ENCODE data around the gene DDX50. TPM values are rescaled to one million over a fixed set of nuclear protein-coding genes. Genes with fewer than 3 reads are reported as not detected.
"Not testable (repeated sequence)": the region's sequence is repeated elsewhere in the genome, so short reads cannot be mapped to it uniquely, and the experiment has no call there.

The DDX50 gene
- total RNA-seq, 1 donor from 2014 or later, result 34.7 TPM

GRCh38 chr10:68925489-68925888 lies 24.4 kb downstream of the DDX50 start:
- H3K27me3 ChIP-seq (ENCODE audit: control insufficient read depth, insufficient read depth, low read length), result no peaks in the 10 kb centered on the region
- DNase-seq (ENCODE audit: low read depth), result no peak
- H3K36me3 ChIP-seq (ENCODE audit: control insufficient read depth, insufficient read depth, low read length), result peaks cover 1% of the 10 kb centered on the region
- no peak for TF ChIP-seq CTCF (IDR thresholded peaks at IDR 0.05; ENCODE audit: insufficient read depth, low read length, poor library complexity, severe bottlenecking)
- no peak overlapping the region for H3K4me3 ChIP-seq (ENCODE audit: low read depth, low read length)

- H3K27me3 ChIP-seq (ENCODE audit: control insufficient read depth, insufficient read depth, low read length); H3K4me3 ChIP-seq (ENCODE audit: low read depth, low read length); H3K36me3 ChIP-seq (ENCODE audit: control insufficient read depth, insufficient read depth, low read length); DNase-seq (ENCODE audit: low read depth): not testable (repeated sequence)
Observed at GRCh38 chr10:68929157-68929556, 28.0 kb downstream of the DDX50 start.

- H3K36me3 ChIP-seq (ENCODE audit: control insufficient read depth, insufficient read depth, low read length); H3K27me3 ChIP-seq (ENCODE audit: control insufficient read depth, insufficient read depth, low read length); H3K4me3 ChIP-seq (ENCODE audit: low read depth, low read length); DNase-seq (ENCODE audit: low read depth): not testable (repeated sequence)
Observed at GRCh38 chr10:68929888-68930287, 28.8 kb downstream of the DDX50 start.

- H3K4me3 ChIP-seq (ENCODE audit: low read depth, low read length); H3K36me3 ChIP-seq (ENCODE audit: control insufficient read depth, insufficient read depth, low read length); DNase-seq (ENCODE audit: low read depth); H3K27me3 ChIP-seq (ENCODE audit: control insufficient read depth, insufficient read depth, low read length): not testable (repeated sequence)
Observed at GRCh38 chr10:68932860-68933259, 31.7 kb downstream of the DDX50 start.

GRCh38 chr10:68934994-68935393 lies 33.9 kb downstream of the DDX50 start:
- H3K4me3 ChIP-seq (ENCODE audit: low read depth, low read length), result no peak overlapping the region
- no peaks in the 10 kb centered on the region for H3K36me3 ChIP-seq (ENCODE audit: control insufficient read depth, insufficient read depth, low read length)
- TF ChIP-seq CTCF (IDR thresholded peaks at IDR 0.05; ENCODE audit: insufficient read depth, low read length, poor library complexity, severe bottlenecking), result no peak
- no peak for DNase-seq (ENCODE audit: low read depth)
- no peaks in the 10 kb centered on the region for H3K27me3 ChIP-seq (ENCODE audit: control insufficient read depth, insufficient read depth, low read length)

- H3K36me3 ChIP-seq (ENCODE audit: control insufficient read depth, insufficient read depth, low read length), result no peaks in the 10 kb centered on the region
- no peak for DNase-seq (ENCODE audit: low read depth)
Observed at GRCh38 chr10:68938117-68938516, 37.0 kb downstream of the DDX50 start.

GRCh38 chr10:68938884-68939283 lies 37.8 kb downstream of the DDX50 start:
- DNase-seq (ENCODE audit: low read depth), result no peak
- TF ChIP-seq CTCF (IDR thresholded peaks at IDR 0.05; ENCODE audit: insufficient read depth, low read length, poor library complexity, severe bottlenecking), result no peak
- H3K27me3 ChIP-seq (ENCODE audit: control insufficient read depth, insufficient read depth, low read length), result no peaks in the 10 kb centered on the region
- H3K4me3 ChIP-seq (ENCODE audit: low read depth, low read length), result no peak overlapping the region
- H3K36me3 ChIP-seq (ENCODE audit: control insufficient read depth, insufficient read depth, low read length), result no peaks in the 10 kb centered on the region

More at GRCh38 chr10:68938117-68938516, 37.0 kb downstream of the DDX50 start:
- no peak for TF ChIP-seq CTCF (IDR thresholded peaks at IDR 0.05; ENCODE audit: insufficient read depth, low read length, poor library complexity, severe bottlenecking)
- Histone ChIP-seq H3K4me3 (ENCODE audit: low read depth, low read length) (no peak overlapping the region), H3K27me3 (ENCODE audit: control insufficient read depth, insufficient read depth, low read length) (no peaks in the 10 kb centered on the region)

- not testable (repeated sequence) for H3K4me3 ChIP-seq (ENCODE audit: low read depth, low read length); DNase-seq (ENCODE audit: low read depth); H3K36me3 ChIP-seq (ENCODE audit: control insufficient read depth, insufficient read depth, low read length); H3K27me3 ChIP-seq (ENCODE audit: control insufficient read depth, insufficient read depth, low read length)
Observed at GRCh38 chr10:68940917-68941316, 39.8 kb downstream of the DDX50 start.
